Left cardiac atrium (tissue), 4 donors: ENCODE data around the gene SRRT. TPM values are rescaled to one million over a fixed set of nuclear protein-coding genes. Genes with fewer than 3 reads are reported as not detected.

ENCODE experiments used
- ATAC-seq, 2 donors: fragments of 200-7000 bp; cut with Tn5 transposase; one replicate each; pipeline ENCODE4 v1.9.1; 2020; ENCODE audit warnings: mild to moderate bottlenecking in 2 of 2, moderate library complexity in 2 of 2
- DNase-seq: peaks from one replicate; pipeline ENCODE4 v3.0.0-alpha.2; 2020
- intact Hi-C, 2 donors: fragments of 100-400 bp; cut with DNase I; formaldehyde crosslinking; loops; one replicate each; pipeline versions ENCODE4 v1.14.1 to v1.15.1; 2022 to 2023
- total RNA-seq, 2 donors: library from RNA; stranded (reverse); fragmentation: NEBNext Ultra II Directional; extraction: Animal tissue kit (Norgen Biotek cat#: 25700); gene quantifications; one replicate each; pipeline ENCODE4 v1.2.1, GENCODE V29; 2021
- donor health status: DM: no; HTN: yes; CAD: no.
- donor health status: DM: no; HTN: yes; CAD: no; lungs with severe emphysema.
- donor health status: DM: yes; HTN: yes; CAD: no.
- donor health status: Dilated cardiomyopathy.

The SRRT gene
- total RNA-seq, 2 donors from 2014 or later: 65.1 to 87.0 TPM

GRCh38 chr7:100873599-100874299, 1.2 kb upstream of the SRRT start:
- intact Hi-C loops: no loop called here
- no peak for ATAC-seq
- DNase-seq: no peak

- DNase-seq (no peak), ATAC-seq (no peak)
- intact Hi-C loops: no loop called here
Measured at GRCh38 chr7:100874300-100874576, 665 bp upstream of the SRRT start.

- no peak for DNase-seq
- intact Hi-C loops: no loop called here
Measured at GRCh38 chr7:100875356-100875751, 451 bp downstream of the SRRT start.

GRCh38 chr7:100878013-100878412, 3.1 kb downstream of the SRRT start:
- no peak for DNase-seq
- intact Hi-C loops: no loop called here
- no peak for ATAC-seq

More at GRCh38 chr7:100875356-100875751, 451 bp downstream of the SRRT start:
- ATAC-seq: peak; percentile 54 to 55

GRCh38 chr7:100878685-100879084, 3.8 kb downstream of the SRRT start:
- DNase-seq (no peak), ATAC-seq (no peak)
- intact Hi-C loops: no loop called here

GRCh38 chr7:100879685-100880261, 4.9 kb downstream of the SRRT start:
- ATAC-seq (peak; percentile 21 to 63), DNase-seq (no peak)
- intact Hi-C loops: no loop called here

GRCh38 chr7:100880645-100881044, 5.7 kb downstream of the SRRT start:
- ATAC-seq: no peak
- DNase-seq: no peak
- intact Hi-C loops: no loop called here

GRCh38 chr7:100881136-100881535, 6.2 kb downstream of the SRRT start:
- ATAC-seq (no peak), DNase-seq (no peak)
- intact Hi-C loops: no loop called here

- no peak for DNase-seq
- intact Hi-C loops: no loop called here
- ATAC-seq: no peak
Measured at GRCh38 chr7:100882201-100882600, 7.3 kb downstream of the SRRT start.

- intact Hi-C loops: no loop called here
- no peak for DNase-seq
- no peak for ATAC-seq
Measured at GRCh38 chr7:100882785-100883526, 8.1 kb downstream of the SRRT start.

GRCh38 chr7:100884736-100885439, 10.0 kb downstream of the SRRT start:
- intact Hi-C loops: no loop called here
- ATAC-seq (no peak), DNase-seq (no peak)

GRCh38 chr7:100885440-100886141, 10.7 kb downstream of the SRRT start:
- no peak for DNase-seq
- no peak for ATAC-seq
- intact Hi-C loops: no loop called here

- intact Hi-C loops: no loop called here
- ATAC-seq (no peak), DNase-seq (no peak)
Measured at GRCh38 chr7:100886142-100886935, 11.4 kb downstream of the SRRT start.

GRCh38 chr7:100886936-100887515, 12.1 kb downstream of the SRRT start:
- intact Hi-C loops: no loop called here
- DNase-seq (no peak), ATAC-seq (no peak)

GRCh38 chr7:100887516-100888290, 12.8 kb downstream of the SRRT start:
- no peak for ATAC-seq
- intact Hi-C loops: no loop called here
- DNase-seq: no peak

- ATAC-seq (no peak), DNase-seq (no peak)
- intact Hi-C loops: no loop called here
Measured at GRCh38 chr7:100888291-100888987, 13.5 kb downstream of the SRRT start.
